ENCODE results near the gene CNBD2.
A peak's percentile ranks its signal among the peaks of the same experiment; 100 is the strongest.
"Not testable (repeated sequence)": the region's sequence is repeated elsewhere in the genome, so short reads cannot be mapped to it uniquely, and the experiment has no call there.

CNBD2 gene

DNA sequence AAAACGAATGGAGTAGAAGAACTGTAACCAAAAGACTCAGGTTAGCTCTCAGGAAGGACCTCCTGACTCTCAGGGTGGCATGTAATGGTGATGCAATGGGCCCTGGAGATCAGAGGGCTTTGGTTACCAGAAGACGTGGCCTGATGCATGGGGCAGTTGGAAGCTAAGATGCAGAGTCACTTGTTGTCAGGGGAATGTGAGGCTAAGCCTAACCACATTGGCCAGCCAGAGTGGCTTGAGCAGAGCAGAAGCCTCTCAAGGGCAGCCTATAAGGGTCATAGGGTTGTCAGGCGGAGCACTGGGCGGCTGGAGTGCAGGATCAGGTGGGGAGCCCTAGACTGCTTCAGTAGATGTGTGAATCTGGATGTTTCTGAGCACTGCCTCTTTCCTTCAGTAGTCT is 5.9 kb downstream of the CNBD2 start:
- no peak for DNase-seq (ENCODE audit: extremely low read depth in 1 of 2, low read depth in 1 of 2)

- DNase-seq (ENCODE audit: extremely low read depth in 1 of 2, low read depth in 1 of 2), result no peak
Measured at GRCh38 chr20:35975576-35976373, 7.4 kb downstream of the CNBD2 start.

DNA sequence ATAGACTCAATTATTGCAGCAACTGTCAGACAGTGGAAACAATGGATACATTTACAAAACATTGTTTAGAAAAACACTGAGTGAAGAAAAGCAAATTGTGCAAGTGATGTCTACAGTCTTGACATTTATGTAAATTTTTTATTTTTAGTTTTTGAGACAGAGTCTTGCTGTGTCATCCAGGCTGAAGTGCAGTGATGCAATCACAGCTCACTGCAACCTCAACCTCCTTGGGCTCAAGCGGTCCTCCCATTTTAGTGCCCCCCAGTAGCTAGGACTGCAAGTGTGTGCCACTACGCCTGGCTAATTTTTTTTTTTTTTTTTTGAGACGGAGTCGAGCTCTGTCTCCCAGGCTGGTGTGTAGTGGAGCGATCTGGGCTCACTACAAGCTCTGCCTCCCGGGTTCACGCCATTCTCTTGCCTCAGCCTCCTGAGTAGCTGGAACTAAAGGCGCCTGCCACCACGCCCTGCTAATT is 9.7 kb downstream of the CNBD2 start:
- no peak for DNase-seq (ENCODE audit: extremely low read depth in 1 of 2, low read depth in 1 of 2)

GRCh38 chr20:35979544-35979943 is 11.2 kb downstream of the CNBD2 start:
- DNase-seq (ENCODE audit: extremely low read depth in 1 of 2, low read depth in 1 of 2), result no peak

- no peak for DNase-seq (ENCODE audit: extremely low read depth in 1 of 2, low read depth in 1 of 2)
Measured at GRCh38 chr20:35981969-35982368, 13.6 kb downstream of the CNBD2 start.

GRCh38 chr20:35984382-35984781 is 16.0 kb downstream of the CNBD2 start:
- no peak for DNase-seq (ENCODE audit: extremely low read depth in 1 of 2, low read depth in 1 of 2)

DNA sequence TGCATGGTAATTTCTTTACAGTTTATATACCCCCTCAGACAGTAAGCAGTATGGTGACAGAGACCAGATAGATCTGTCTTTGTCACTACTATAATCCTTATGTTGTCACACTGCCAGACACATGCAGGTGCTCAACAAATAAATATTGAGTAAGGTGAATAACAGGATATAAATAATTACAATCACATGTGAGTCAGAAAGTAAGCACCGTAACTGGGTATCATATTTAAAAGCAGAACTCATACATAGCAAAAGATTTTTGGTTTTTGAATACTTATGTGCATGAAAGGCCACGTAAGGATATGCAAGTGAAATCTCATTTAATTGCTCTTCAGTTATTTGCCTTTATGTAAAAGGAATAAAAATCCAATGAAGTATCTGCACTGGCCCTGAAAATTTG is 17.4 kb downstream of the CNBD2 start:
- DNase-seq (ENCODE audit: extremely low read depth in 1 of 2, low read depth in 1 of 2), result no peak

- no peak for DNase-seq (ENCODE audit: extremely low read depth in 1 of 2, low read depth in 1 of 2)
Measured at GRCh38 chr20:35988910-35989463, 20.6 kb downstream of the CNBD2 start.

DNA sequence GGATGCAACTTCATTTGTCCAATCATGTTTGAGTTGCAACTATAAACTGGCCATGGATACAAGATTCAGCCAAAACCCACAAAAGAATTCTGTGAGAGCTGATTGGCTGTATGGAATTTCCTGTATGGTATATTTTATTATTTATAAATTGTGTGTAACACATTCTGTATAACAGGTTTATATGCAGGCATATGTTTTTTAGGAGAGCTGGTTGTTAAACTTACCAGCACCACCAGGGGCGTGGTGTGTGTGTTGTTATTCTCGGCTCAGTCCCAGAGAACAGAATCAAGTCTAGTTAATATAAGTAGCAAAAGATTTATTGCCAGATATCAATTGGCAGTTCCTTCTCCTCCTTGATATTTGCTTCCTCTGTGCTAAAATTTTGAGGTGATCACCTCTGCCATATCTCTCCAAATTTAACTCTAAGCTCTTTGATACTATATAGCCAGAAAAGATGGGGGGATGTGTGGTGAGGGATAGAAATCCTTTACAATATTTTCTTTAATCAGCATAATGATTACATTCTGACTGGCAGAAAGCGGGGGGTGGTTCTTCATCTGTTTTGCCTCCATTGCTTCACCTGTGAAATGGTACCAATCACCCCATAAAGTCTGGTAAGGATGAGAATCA is 22.9 kb downstream of the CNBD2 start:
- DNase-seq (ENCODE audit: extremely low read depth in 1 of 2, low read depth in 1 of 2), result no peak

DNA sequence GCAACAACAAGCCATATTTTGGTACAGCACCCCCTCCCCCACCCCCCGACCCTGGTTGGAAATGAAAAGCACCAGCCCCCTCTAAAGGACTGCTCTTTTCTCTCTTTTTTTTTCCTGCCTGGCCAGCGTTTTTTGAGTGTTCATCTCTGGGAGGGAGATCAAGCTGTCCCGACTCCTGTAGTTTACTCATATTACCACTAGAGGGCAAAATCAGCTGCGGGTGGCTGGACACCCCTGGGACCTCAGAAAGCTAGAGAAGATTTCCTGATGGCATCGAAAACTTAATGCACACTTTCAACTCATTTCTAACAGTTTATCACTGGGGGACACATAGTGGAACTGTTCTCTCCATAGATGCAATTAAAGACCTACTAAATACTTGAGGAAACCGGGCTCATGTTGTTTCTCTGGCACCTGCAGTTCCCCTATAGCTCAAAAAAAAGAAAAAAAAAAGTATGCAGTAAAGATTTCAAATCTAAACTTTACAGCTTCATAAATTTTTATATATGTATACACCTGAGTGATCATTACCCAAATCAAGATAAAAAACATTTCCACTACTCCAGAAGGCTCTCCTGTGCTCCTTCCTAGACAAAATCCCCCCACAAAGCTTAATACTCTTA is 24.4 kb downstream of the CNBD2 start:
- peak in 1 of 2 donors; percentile 13 for DNase-seq (ENCODE audit: extremely low read depth in 1 of 2, low read depth in 1 of 2)

DNA sequence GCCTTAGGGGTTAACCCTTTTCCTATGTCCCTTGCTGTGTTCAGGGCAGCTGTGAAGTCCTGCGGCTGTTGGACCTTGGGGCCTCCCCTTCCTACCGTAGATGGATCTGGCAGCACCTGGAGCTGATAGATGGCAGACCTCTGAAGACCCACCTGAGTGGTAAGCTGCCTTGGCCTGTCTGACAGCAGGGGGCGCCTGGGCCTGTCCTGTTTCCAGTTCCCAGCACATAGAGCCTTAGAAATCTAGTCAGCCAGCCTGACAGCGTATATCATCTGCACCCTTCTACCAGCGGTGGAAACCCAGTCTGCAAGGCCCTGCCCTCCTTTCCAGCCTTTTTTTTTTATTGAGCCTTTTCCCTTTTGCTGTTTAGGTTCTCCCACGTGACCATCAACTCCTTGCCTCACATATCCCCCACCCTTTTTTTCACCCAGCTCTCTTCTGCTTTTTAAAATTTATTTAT is 26.6 kb downstream of the CNBD2 start:
- DNase-seq (ENCODE audit: extremely low read depth in 1 of 2, low read depth in 1 of 2), result peak; percentile 60 to 73

DNA sequence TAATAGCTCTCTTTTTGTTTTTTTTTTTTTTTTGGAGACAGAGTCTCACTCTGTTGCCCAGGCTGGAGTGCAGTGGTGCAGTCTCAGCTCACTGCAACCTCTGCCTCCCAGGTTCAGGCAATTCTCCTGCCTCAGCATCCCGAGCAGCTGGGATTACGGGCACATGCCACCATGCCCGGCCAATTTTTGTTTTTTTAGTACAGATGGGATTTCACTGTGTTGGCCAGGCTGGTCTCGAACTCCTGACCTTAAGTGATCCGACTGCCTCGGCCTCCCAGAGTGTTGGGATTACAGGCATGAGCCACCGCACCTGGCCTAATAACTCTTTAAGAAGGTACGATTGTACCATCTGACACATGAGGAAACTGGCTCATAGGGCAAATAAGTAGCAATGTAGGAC is 28.1 kb downstream of the CNBD2 start:
- DNase-seq (ENCODE audit: extremely low read depth in 1 of 2, low read depth in 1 of 2), result not testable (repeated sequence)

DNA sequence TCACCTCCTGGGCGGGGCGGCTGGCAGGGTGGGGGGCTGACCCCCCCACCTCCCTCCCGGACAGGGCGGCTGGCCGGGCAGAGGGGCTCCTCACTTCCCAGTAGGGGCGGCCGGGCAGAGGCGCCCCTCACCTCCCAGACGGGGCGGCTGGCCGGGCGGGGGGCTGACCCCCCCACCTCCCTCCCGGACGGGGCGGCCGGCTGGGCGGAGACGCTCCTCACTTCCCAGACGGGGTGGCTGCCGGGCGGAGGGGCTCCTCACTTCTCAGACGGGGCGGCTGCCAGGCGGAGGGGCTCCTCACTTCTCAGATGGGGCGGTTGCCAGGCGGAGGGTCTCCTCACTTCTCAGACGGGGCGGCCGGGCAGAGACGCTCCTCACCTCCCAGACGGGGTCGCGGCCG is 32.9 kb downstream of the CNBD2 start:
- DNase-seq (ENCODE audit: extremely low read depth in 1 of 2, low read depth in 1 of 2), result not testable (repeated sequence)

- DNase-seq (ENCODE audit: extremely low read depth in 1 of 2, low read depth in 1 of 2), result no peak
Measured at GRCh38 chr20:36002855-36003254, 34.5 kb downstream of the CNBD2 start.

- DNase-seq (ENCODE audit: extremely low read depth in 1 of 2, low read depth in 1 of 2), result no peak
Measured at GRCh38 chr20:36004045-36004444, 35.7 kb downstream of the CNBD2 start.

DNA sequence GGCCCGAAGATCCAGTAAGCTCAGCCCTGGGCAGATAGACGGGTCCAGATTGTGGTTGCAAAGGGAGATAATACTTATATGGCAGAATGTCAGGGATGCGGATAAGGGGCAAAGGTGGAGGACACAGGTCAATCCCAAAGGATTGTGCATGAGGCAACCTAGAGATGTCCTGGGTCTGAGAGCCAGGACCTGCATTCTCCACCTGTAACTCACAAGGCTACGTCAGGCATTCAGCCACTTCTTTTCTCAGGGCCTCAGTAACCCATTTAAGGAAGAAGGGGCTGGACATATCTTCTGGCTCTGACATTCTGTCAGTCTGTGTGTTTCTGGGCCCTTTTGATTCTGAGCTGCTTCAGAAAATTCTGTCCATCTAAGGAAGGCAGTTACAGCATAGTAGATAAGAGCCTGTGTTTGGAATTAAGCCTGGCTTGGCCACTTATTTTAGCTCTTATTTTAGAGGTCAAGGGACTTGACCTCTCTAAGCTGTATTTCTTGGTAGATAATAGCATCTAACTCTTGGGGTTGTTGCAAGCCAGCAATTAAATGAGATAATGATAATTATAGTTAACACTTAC is 40.2 kb downstream of the CNBD2 start:
- no peak for DNase-seq (ENCODE audit: extremely low read depth in 1 of 2, low read depth in 1 of 2)

DNA sequence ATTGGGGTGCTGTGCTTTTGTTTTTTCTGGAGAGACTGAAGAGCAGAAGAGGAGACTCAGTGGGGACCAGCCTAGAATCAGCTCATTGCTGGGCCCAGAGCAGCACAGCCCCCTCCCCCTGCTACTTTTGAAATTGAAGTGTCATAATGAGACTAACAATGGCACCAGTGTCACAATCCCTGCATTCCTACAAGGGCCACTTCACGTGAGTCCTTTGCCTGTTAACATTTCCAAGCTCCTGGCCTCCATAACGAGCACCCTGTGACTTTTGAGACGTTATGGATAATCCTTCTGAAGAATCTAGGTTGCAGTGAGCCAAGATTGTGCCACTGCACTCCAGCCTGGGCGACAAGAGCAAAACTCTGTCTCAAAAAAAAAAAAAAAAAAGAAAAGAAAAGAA is 41.7 kb downstream of the CNBD2 start:
- DNase-seq (ENCODE audit: extremely low read depth in 1 of 2, low read depth in 1 of 2), result no peak

DNA sequence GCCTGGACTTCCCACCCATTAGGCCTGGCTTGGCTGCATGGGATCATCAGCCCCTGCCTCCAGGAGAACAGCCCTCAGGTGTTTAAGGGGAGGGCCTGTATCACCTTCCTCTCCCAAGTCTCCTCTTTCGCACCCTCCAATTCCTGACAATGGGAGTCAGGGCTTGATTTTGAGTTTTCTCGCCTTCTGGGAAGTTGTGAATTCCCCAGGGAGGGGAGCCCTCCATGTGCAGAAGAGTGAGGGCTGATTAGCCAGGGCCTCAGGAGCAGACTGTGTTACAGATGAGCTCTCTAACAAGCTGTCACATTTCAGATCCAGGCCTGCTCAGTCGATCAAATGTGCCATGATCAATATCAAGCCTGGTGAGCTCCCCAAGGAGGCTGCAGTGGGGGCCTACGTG is 42.4 kb downstream of the CNBD2 start:
- no peak for DNase-seq (ENCODE audit: extremely low read depth in 1 of 2, low read depth in 1 of 2)

GRCh38 chr20:36015806-36016403 is 47.5 kb downstream of the CNBD2 start:
- DNase-seq (ENCODE audit: extremely low read depth in 1 of 2, low read depth in 1 of 2), result no peak

GRCh38 chr20:36017048-36017951 is 48.9 kb downstream of the CNBD2 start:
- DNase-seq (ENCODE audit: extremely low read depth in 1 of 2, low read depth in 1 of 2), result no peak

All from activated CD8-positive, alpha-beta memory T cell treated with anti-CD3 and anti-CD28 coated beads for 1 hour (primary cell).